ENCODE measurements around the gene MICAL3. TPM values are rescaled to one million over a fixed set of nuclear protein-coding genes. Genes with fewer than 3 reads are reported as not detected.

MICAL3 gene
- polyA plus RNA-seq, 2 of the 4 experiments (the other 2 are of a cell fraction): 20.5 to 30.1 TPM

DNA sequence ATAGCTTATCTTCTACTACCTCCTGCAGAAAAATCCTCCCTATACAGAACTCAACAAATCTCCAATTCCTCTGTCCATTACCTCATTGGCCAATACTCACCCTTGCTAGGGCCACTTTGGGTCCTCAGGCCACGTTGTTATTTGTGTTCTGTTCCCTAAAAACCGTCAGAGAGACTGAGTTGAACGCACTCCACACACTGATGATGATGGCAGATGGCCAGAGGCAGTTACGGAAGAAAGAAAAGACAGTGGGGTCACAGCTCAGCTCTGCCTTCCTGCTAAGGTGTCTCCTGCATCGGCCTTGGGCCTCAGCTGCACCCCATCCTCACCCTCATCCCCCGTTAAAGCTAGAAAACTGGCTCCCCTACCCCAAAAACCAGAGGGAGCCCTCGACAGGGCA lies 66.2 kb downstream of the MICAL3 start:
- 91% methylated on average over 7 of the region's 7 CpGs for WGBS (ENCODE audit: missing lambda C conversion rate)
- no peak overlapping the region for H3K4me3 ChIP-seq
- FAIRE-seq (no peak), ATAC-seq (no peak), DNase-seq (ENCODE audit: low read depth in 1 of 2, low spot score in 1 of 2) (no peak)
- H3K4me1 ChIP-seq: peaks cover 26% of the 10 kb centered on the region
- no peak overlapping the region for H3K4me2 ChIP-seq
- ChIA-PET CTCF (interaction anchor here (1.0 to 3.0 kb wide), 5 partner anchors 11 to 128 kb away, joined by 3 to 12 read pairs (median 3); no protein-coding TSS in a partner anchor), POLR2A (no interaction called here)
- H3K27ac ChIP-seq: 0 out of 6 replicates have a peak overlapping the region, but pooled peaks of 1 of the 2 experiments have one; percentile 9
- TF ChIP-seq GATA3 (IDR thresholded peaks at IDR 0.05; ENCODE audit: borderline replicate concordance): no peak
- TF ChIP-seq RFX5 (IDR thresholded peaks at IDR 0.05): no peak
- no peak for TF ChIP-seq ZNF302 (CRISPR knock-in tag; IDR thresholded peaks at IDR 0.05)
- no peak for TF ChIP-seq HEYL (CRISPR knock-in tag; IDR thresholded peaks at IDR 0.05)
- no peak for TF ChIP-seq CBX2 (IDR thresholded peaks at IDR 0.05; ENCODE audit: borderline replicate concordance, low read depth)
- no peak for TF ChIP-seq ZSCAN20 (CRISPR knock-in tag; IDR thresholded peaks at IDR 0.05)
- no peak for TF ChIP-seq CEBPB (IDR thresholded peaks at IDR 0.05)
- TF ChIP-seq RARB (CRISPR knock-in tag; IDR thresholded peaks at IDR 0.05): no peak
- TF ChIP-seq, protein P1, sequence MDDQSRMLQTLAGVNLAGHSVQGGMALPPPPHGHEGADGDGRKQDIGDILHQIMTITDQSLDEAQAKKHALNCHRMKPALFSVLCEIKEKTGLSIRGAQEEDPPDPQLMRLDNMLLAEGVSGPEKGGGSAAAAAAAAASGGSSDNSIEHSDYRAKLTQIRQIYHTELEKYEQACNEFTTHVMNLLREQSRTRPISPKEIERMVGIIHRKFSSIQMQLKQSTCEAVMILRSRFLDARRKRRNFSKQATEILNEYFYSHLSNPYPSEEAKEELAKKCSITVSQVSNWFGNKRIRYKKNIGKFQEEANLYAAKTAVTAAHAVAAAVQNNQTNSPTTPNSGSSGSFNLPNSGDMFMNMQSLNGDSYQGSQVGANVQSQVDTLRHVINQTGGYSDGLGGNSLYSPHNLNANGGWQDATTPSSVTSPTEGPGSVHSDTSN (IDR thresholded peaks at IDR 0.05): no peak
- no peak for TF ChIP-seq EHF (CRISPR knock-in tag; IDR thresholded peaks at IDR 0.05)
- TF ChIP-seq CHD4 (IDR thresholded peaks at IDR 0.05; ENCODE audit: borderline replicate concordance): no peak
- TF ChIP-seq, protein P2, sequence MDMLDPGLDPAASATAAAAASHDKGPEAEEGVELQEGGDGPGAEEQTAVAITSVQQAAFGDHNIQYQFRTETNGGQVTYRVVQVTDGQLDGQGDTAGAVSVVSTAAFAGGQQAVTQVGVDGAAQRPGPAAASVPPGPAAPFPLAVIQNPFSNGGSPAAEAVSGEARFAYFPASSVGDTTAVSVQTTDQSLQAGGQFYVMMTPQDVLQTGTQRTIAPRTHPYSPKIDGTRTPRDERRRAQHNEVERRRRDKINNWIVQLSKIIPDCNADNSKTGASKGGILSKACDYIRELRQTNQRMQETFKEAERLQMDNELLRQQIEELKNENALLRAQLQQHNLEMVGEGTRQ (IDR thresholded peaks at IDR 0.05): no peak
- H3K9me3 ChIP-seq: no peaks in the 10 kb centered on the region

DNA sequence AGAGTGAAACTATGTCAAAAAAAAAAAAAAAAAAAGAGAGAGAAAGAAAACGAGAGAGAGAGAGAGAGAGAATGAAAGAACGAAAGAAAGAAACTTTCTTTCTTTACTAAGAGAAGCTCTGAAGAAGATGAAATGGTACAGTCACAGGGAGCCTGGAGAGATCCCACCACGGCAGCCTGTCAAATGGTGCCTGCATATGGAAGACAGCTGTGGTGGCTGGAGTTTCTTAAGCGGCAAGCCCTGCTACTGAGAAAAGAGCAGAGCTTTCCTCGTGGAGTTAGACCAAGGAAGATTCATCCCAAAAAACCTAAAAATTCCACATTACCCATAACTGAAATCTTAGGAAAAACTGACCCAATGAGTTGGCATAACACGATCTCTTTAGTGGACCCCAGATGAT lies 66.7 kb downstream of the MICAL3 start:
- DNase-seq (ENCODE audit: low read depth in 1 of 2, low spot score in 1 of 2) (no peak), FAIRE-seq (no peak), ATAC-seq (no peak)
- ChIA-PET POLR2A (no interaction called here), CTCF (interaction anchor here (0.6 to 1.5 kb wide), 4 partner anchors 11 to 127 kb away, joined by 3 to 6 read pairs (median 4); partner anchors contain the start of gene PEX26)
- H3K4me3 ChIP-seq: no peak overlapping the region
- H3K4me2 ChIP-seq: no peak overlapping the region
- H3K9me3 ChIP-seq: no peaks in the 10 kb centered on the region
- TF ChIP-seq CEBPB (IDR thresholded peaks at IDR 0.05): no peak
- no peak for TF ChIP-seq RCOR1 (IDR thresholded peaks at IDR 0.05; ENCODE audit: low read depth, low read length)
- TF ChIP-seq SREBF2 (IDR thresholded peaks at IDR 0.05): no peak
- TF ChIP-seq, protein P3, sequence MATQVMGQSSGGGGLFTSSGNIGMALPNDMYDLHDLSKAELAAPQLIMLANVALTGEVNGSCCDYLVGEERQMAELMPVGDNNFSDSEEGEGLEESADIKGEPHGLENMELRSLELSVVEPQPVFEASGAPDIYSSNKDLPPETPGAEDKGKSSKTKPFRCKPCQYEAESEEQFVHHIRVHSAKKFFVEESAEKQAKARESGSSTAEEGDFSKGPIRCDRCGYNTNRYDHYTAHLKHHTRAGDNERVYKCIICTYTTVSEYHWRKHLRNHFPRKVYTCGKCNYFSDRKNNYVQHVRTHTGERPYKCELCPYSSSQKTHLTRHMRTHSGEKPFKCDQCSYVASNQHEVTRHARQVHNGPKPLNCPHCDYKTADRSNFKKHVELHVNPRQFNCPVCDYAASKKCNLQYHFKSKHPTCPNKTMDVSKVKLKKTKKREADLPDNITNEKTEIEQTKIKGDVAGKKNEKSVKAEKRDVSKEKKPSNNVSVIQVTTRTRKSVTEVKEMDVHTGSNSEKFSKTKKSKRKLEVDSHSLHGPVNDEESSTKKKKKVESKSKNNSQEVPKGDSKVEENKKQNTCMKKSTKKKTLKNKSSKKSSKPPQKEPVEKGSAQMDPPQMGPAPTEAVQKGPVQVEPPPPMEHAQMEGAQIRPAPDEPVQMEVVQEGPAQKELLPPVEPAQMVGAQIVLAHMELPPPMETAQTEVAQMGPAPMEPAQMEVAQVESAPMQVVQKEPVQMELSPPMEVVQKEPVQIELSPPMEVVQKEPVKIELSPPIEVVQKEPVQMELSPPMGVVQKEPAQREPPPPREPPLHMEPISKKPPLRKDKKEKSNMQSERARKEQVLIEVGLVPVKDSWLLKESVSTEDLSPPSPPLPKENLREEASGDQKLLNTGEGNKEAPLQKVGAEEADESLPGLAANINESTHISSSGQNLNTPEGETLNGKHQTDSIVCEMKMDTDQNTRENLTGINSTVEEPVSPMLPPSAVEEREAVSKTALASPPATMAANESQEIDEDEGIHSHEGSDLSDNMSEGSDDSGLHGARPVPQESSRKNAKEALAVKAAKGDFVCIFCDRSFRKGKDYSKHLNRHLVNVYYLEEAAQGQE (IDR thresholded peaks at IDR 0.05): no peak
- no peak for TF ChIP-seq HEYL (CRISPR knock-in tag; IDR thresholded peaks at IDR 0.05)
- TF ChIP-seq CBX2 (IDR thresholded peaks at IDR 0.05; ENCODE audit: borderline replicate concordance, low read depth): no peak
- TF ChIP-seq, protein P4, sequence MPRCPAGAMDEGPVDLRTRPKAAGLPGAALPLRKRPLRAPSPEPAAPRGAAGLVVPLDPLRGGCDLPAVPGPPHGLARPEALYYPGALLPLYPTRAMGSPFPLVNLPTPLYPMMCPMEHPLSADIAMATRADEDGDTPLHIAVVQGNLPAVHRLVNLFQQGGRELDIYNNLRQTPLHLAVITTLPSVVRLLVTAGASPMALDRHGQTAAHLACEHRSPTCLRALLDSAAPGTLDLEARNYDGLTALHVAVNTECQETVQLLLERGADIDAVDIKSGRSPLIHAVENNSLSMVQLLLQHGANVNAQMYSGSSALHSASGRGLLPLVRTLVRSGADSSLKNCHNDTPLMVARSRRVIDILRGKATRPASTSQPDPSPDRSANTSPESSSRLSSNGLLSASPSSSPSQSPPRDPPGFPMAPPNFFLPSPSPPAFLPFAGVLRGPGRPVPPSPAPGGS (IDR thresholded peaks at IDR 0.05): no peak
- TF ChIP-seq POLR2A (IDR thresholded peaks at IDR 0.05; ENCODE audit: low read length): no peak
- TF ChIP-seq MAZ (IDR thresholded peaks at IDR 0.05; ENCODE audit: borderline replicate concordance, low read depth, low read length): no peak
- TF ChIP-seq MYC (IDR thresholded peaks at IDR 0.05; ENCODE audit: borderline replicate concordance, low read length): no peak
- TF ChIP-seq FOXS1 (CRISPR knock-in tag; IDR thresholded peaks at IDR 0.05): no peak
- TF ChIP-seq CHD2 (IDR thresholded peaks at IDR 0.05; ENCODE audit: low read length, partially characterized antibody): no peak
- no peak for TF ChIP-seq JUNB (IDR thresholded peaks at IDR 0.05)
- TF ChIP-seq, protein P5, sequence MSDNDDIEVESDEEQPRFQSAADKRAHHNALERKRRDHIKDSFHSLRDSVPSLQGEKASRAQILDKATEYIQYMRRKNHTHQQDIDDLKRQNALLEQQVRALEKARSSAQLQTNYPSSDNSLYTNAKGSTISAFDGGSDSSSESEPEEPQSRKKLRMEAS (IDR thresholded peaks at IDR 0.05): no peak
- TF ChIP-seq JUN (IDR thresholded peaks at IDR 0.05): no peak
- TF ChIP-seq FOSB (CRISPR knock-in tag; IDR thresholded peaks at IDR 0.05): no peak
- no peak for TF ChIP-seq RARB (CRISPR knock-in tag; IDR thresholded peaks at IDR 0.05)
- TF ChIP-seq PHF8 (IDR thresholded peaks at IDR 0.05; ENCODE audit: borderline replicate concordance, low read depth): no peak
- H3K4me1 ChIP-seq: peaks cover 26% of the 10 kb centered on the region
- 74% methylated on average over 6 of the region's 6 CpGs for WGBS (ENCODE audit: missing lambda C conversion rate)
- H3K27ac ChIP-seq: no peak overlapping the region
